Left colon (tissue), 2 donors: Measurements from ENCODE around the gene CAMSAP2. TPM values are rescaled to one million over a fixed set of nuclear protein-coding genes. Genes with fewer than 3 reads are reported as not detected.
A peak's percentile ranks its signal among the peaks of the same experiment; 100 is the strongest.

Source experiments
- ATAC-seq: fragments of 200-7000 bp; cut with Tn5 transposase; one replicate; pipeline ENCODE4 v1.9.1; 2020; ENCODE audit warnings: mild to moderate bottlenecking, moderate library complexity
- DNase-seq, 2 donors: peaks; one replicate each; pipeline ENCODE4 v3.0.0-alpha.2; 2020
- intact Hi-C, 2 donors: fragments of 100-400 bp; cut with DNase I in 1 of 2; cut with micrococcal nuclease in 1 of 2; formaldehyde crosslinking; loops; one replicate each; pipeline versions ENCODE4 v1.11.2 to v1.14.0; 2022; cut with DNase I, micrococcal nuclease
- long read RNA-seq: library from polyadenylated mRNA; unstranded; transcript quantifications from one replicate; pipeline ENCODE4 v2.0.0, GENCODE V29; 2021
- total RNA-seq, 2 donors: library from RNA; stranded (reverse); fragmentation: NEBNext Ultra II Directional; extraction: Animal tissue kit (Norgen Biotek cat#: 25700); gene quantifications; one replicate each; pipeline ENCODE4 v1.2.1, GENCODE V29; 2021
- donor health status: DM: no; HTN: no; CAD: no.
- donor health status: DM: yes; HTN: yes; CAD: no.

CAMSAP2 gene
- total RNA-seq, result 1 to 10 TPM; 7.4 to 9.0 TPM
- long read RNA-seq, partial matches to known transcripts, result 2 of 2 reads
- long read RNA-seq, other reads (novel, unspliced or antisense), result 0 of 2 reads

- DNase-seq (peak; percentile 84 to 88), ATAC-seq (peak; percentile 83)
- intact Hi-C loops, result loop anchor here in 1 of 2 donors (5.0 kb wide), 1 partner anchor 71 kb away; the partner anchor contains the start of gene DDX59
These were observed at the start of gene CAMSAP2 for GRCh38 chr1:200738327-200738948. Gene CAMSAP2 (plus strand): TSS chr1:200738893. CDS start chr1:200739828, 935 bp downstream.

- intact Hi-C loops, result no loop called here
- no peak for ATAC-seq
- DNase-seq, result no peak
These were observed 46.4 kb upstream of the CAMSAP2 start for GRCh38 chr1:200692316-200692715.

- intact Hi-C loops, result no loop called here
- DNase-seq, result no peak
These were observed 45.4 kb upstream of the CAMSAP2 start for GRCh38 chr1:200693327-200693726.

GRCh38 chr1:200694738-200695137, 44.0 kb upstream of the CAMSAP2 start:
- no peak for ATAC-seq
- intact Hi-C loops, result no loop called here
- no peak for DNase-seq

More at GRCh38 chr1:200693327-200693726, 45.4 kb upstream of the CAMSAP2 start:
- no peak for ATAC-seq

- intact Hi-C loops, result no loop called here
- DNase-seq, result no peak
- no peak for ATAC-seq
These were observed 38.8 kb upstream of the CAMSAP2 start for GRCh38 chr1:200699871-200700270.

GRCh38 chr1:200704986-200705500, 33.6 kb upstream of the CAMSAP2 start:
- intact Hi-C loops, result no loop called here
- no peak for ATAC-seq
- no peak for DNase-seq

GRCh38 chr1:200706111-200706814, 32.4 kb upstream of the CAMSAP2 start:
- DNase-seq (no peak), ATAC-seq (no peak)
- intact Hi-C loops, result no loop called here

- DNase-seq, result no peak
- no peak for ATAC-seq
- intact Hi-C loops, result no loop called here
These were observed 31.6 kb upstream of the CAMSAP2 start for GRCh38 chr1:200707116-200707515.

- intact Hi-C loops, result no loop called here
- no peak for DNase-seq
- ATAC-seq, result no peak
These were observed 30.5 kb upstream of the CAMSAP2 start for GRCh38 chr1:200708161-200708560.

- DNase-seq (no peak), ATAC-seq (no peak)
- intact Hi-C loops, result no loop called here
These were observed 29.9 kb upstream of the CAMSAP2 start for GRCh38 chr1:200708769-200709168.

- no peak for DNase-seq
- no peak for ATAC-seq
- intact Hi-C loops, result no loop called here
These were observed 28.5 kb upstream of the CAMSAP2 start for GRCh38 chr1:200710166-200710565.

GRCh38 chr1:200714504-200715187, 24.0 kb upstream of the CAMSAP2 start:
- DNase-seq, result no peak
- intact Hi-C loops, result no loop called here
- ATAC-seq, result peak; percentile 40

GRCh38 chr1:200720199-200720598, 18.5 kb upstream of the CAMSAP2 start:
- DNase-seq, result no peak
- intact Hi-C loops, result no loop called here
- no peak for ATAC-seq

- intact Hi-C loops, result no loop called here
- ATAC-seq (no peak), DNase-seq (no peak)
These were observed 14.6 kb upstream of the CAMSAP2 start for GRCh38 chr1:200724064-200724463.

GRCh38 chr1:200727257-200727656, 11.4 kb upstream of the CAMSAP2 start:
- DNase-seq (no peak), ATAC-seq (no peak)
- intact Hi-C loops, result no loop called here

- DNase-seq, result no peak
- intact Hi-C loops, result no loop called here
- no peak for ATAC-seq
These were observed 8.8 kb upstream of the CAMSAP2 start for GRCh38 chr1:200729863-200730262.

- intact Hi-C loops, result no loop called here
- DNase-seq (no peak), ATAC-seq (no peak)
These were observed 6.9 kb upstream of the CAMSAP2 start for GRCh38 chr1:200731654-200732332.

- intact Hi-C loops, result no loop called here
- no peak for DNase-seq
- ATAC-seq, result no peak
These were observed 6.3 kb upstream of the CAMSAP2 start for GRCh38 chr1:200732438-200732837.

- intact Hi-C loops, result no loop called here
- DNase-seq (no peak), ATAC-seq (no peak)
These were observed 4.8 kb upstream of the CAMSAP2 start for GRCh38 chr1:200733907-200734306.
